ENCODE measurements around the gene TP53BP1.
"Not testable (repeated sequence)": the region's sequence is repeated elsewhere in the genome, so short reads cannot be mapped to it uniquely, and the experiment has no call there.

The TP53BP1 gene

DNA sequence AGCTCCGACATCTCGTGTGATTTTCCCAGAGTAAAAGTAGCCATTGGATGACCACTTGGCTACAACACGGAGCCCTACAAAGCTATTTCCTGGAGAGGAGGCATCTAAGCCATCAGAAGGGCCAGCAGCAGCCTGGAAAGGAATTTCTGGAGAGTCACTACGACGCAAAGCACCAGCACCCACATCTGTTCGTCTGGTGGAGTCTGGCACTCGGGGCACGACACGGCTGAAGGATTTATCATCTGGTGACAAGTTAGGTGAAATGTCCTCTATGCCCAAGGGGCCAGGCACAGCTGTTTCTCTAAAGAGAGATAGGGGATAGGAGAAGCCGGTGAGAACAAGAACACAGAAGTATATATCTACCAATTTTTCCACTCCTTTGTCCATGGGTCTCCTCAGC, 72.5 kb downstream of the TP53BP1 start:
- no peak for DNase-seq (ENCODE audit: low read depth)

DNA sequence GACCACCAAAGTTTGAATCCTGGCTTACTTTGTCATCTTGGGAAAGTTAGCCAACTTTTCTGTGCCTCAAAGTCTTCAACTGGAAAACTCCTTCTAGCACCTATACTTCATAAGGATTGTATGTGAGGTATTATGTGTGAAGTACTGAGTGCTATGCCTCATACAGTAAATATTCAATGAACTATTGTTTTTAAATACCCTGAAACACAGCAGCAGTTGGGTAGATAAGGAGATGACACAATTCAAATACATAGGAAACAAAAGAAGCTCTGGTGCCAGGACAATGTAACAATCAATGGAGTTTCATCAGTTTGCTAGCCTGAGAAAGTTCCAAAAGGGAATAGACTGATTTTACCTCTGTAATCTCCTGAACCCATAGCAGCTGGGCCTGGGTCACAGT, 78.8 kb downstream of the TP53BP1 start:
- DNase-seq (ENCODE audit: low read depth), result no peak

DNA sequence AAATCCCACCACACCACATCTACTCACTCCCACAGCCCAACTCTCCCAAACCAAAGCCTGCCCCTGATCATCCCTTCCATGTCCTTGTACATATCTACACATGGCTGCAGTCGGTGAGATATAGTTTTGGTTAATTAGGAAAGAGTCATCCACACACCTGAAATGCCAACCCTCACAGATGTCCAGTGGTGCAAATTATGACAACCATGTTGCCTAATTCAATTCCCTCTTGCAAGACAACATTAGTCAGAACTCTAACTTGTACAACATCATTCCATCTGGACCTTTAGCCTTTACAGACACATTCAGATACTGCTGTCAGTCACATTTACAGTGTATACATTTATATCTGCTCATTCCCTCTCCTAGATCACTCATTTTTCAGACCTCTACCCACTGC, 80.9 kb downstream of the TP53BP1 start:
- DNase-seq (ENCODE audit: low read depth), result no peak

DNA sequence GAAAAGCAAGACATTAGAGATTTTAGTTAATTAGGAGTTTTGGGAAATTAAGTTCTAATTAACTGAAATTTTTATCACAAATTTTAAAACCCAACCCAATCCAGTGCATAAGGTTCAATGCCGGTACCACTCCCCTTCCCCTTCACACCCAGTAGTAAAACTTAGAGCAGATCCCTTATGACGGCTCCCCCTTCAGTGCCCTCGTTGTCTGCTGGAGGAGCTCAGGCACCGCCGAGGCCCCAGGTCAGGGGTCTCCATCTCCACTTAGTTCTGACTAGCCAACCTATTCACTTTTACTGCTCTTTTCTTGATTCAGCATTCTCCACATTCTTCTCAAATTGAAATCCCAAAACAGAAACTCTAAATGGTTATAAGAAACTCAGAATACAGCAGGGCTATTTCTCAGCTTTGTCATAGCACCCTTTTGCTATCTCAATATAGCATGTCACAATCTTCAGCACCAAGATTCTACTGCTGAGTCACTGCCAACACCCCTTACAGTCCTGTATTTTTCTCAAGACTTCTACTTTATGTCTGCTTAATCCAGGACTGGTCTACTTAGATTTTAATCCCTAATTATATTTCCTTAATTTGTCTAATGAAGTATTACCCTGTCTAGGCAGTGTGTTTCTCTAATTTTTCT, 82.3 kb downstream of the TP53BP1 start:
- no peak for DNase-seq (ENCODE audit: low read depth)

DNA sequence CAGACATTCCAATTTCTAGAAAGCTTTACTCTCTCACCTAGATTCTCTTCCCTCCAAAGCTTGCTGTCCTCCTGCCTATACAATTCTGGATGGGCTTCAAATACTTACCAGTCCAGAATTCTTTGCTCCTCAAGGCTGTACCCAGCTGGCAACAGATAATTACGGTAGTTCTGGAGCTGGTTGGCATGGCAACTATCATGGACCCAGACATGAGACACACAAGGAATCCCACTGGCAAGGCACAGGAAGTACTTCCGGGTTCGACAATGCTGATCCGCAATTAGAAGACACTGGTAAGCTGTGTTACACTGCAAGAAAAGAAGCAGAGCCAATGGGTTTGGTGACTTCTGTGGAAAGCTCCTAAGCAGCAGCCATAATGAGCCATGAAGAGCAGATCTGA, 84.2 kb downstream of the TP53BP1 start:
- DNase-seq (ENCODE audit: low read depth), result no peak

DNA sequence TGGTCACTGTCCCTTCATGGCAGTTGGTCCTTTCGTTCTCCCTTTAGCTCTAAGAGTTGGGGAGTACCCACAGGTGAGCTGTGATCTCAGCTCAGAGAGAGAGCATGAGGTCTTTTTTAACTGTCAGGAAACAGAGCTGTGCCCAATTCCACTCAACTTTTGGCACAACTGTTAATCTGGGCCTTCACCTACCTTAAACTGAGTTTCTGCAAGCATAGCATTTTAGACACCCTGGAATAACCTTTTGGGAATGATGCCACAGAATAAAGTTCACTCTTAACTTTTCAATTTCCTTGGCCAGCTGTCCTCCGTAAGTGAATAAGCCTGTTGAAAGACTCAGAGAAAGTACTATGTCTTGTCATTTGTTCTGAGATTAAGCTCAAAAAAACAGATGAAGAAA, 86.1 kb downstream of the TP53BP1 start:
- DNase-seq (ENCODE audit: low read depth), result no peak

DNA sequence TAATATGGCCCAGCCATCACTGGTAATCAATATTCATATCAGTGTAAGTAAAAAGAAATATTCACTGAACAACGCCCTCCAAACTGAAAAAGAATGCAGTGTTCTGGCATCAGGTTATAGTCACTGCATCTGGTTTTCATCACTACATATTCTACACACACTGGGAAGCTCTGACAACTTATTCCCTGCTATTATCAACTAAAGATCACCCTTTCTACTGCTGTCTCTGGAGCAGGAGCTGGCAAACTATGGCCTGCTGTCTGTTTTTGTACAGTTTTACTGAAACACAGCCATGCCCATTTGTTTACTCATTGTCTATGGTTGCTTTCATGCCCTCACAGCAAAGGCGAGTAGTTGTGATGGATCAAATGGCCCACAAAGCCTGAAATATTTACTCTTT, 86.8 kb downstream of the TP53BP1 start:
- DNase-seq (ENCODE audit: low read depth), result no peak

DNA sequence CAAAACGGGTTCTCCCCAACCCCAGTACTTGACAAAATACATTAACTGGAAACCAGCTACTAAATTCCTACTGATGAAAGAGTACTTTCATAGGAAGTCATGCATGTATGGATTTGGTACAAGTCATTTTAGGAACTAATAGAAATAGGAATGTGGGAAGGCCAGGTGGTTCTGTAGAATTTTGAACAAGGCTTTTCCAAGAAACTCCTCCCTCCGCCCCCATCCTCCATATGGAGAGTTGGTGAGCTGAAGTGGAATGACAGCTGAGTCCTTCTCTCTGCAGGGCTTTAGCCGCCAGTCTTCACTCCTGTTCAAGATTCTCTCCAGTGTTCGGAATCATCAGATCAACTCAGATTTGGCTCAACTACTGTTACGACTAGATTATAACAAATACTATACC, 88.8 kb downstream of the TP53BP1 start:
- DNase-seq (ENCODE audit: low read depth), result no peak

DNA sequence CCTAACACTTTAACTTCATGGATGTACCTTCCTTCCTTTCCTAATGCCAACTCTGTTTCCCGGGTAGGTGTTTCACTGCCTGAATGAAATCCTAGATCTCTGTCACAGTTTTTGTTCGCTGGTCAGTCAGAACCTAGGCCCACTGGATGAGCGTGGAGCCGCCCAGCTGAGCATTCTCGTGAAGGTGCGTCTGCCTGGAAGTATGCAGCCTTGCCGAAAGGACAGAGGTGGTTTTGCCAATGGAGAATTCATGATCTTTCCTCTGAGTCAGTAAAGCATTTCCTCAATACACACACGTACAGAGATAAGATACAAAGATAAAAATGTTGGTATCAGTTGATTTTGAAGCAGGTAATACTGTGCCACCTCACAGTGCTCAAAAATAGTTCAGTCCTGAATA, 89.3 kb downstream of the TP53BP1 start:
- DNase-seq (ENCODE audit: low read depth), result no peak

DNA sequence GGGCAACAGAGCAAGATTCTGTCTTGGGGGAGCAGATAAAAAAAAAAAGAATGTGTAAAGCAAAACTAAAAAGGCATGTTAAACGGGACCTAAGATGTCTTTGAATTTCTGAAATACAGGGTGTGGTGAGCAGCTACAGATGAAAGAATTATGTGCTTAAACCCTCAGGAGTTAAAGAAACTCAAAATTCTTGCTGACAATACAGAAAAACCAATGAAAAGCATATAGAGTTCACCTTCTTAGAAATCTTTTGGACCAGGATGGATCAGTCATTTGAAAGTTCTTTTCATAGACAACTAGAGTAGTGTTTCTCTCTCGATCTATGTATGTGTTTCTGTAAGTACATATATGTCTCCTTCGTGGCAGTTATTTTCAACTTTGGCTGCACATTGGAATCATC, 90.7 kb downstream of the TP53BP1 start:
- no peak for DNase-seq (ENCODE audit: low read depth)

DNA sequence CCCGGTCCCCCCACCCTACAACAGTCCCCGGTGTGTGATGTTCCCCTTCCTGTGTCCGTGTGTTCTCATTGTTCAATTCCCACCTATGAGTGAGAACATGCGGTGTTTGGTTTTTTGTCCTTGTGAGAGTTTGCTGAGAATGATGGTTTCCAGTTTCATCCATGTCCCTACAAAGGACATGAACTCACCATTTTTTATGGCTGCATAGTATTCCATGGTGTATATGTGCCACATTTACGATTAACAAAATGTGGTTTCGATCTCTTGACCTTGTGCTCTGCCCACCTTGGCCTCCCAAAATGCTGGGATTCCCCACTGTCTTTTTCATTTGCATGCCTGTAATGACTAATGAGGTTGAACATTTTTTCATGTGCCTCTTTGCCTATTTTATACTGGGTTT, 99.4 kb downstream of the TP53BP1 start:
- DNase-seq (ENCODE audit: low read depth), result not testable (repeated sequence)

DNA sequence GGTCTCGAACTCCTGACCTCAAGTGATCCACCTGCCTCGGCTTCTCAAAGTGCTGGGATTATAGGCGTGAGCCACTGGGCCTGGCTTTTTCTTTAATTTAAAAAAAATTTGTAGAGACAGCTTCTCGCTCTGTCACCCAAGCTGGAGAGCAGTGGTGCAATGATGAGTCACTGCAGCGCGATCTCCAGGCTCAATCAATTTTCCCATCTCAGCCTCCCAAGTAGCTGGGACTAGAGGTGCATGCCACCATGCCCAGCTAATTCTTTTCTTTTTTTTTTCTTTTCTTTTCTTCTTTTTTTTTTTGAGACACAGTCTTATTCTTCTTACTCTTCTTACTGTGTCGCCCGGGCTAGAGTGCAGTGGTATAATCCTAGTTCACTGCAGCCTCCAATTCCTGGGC, 102.2 kb downstream of the TP53BP1 start:
- no peak for DNase-seq (ENCODE audit: low read depth)

DNA sequence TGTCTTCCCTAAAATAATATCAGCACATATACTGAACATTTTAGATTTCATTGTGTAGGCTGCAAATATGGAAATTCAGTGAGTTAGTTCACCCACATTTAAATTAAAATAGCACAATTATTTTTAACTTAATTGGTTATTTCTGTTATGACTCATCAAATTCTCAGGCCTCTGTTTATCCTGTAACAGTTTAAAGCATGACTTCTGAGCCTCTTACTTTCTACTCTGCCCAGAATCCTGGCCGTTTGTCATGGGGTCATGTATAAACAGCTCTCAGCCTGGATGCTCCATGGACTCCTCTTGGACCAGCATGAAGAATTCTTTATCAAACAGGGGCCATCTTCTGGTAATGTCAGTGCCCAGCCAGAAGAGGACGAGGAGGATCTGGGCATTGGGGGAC, 109.9 kb downstream of the TP53BP1 start:
- no peak for DNase-seq (ENCODE audit: low read depth)

DNA sequence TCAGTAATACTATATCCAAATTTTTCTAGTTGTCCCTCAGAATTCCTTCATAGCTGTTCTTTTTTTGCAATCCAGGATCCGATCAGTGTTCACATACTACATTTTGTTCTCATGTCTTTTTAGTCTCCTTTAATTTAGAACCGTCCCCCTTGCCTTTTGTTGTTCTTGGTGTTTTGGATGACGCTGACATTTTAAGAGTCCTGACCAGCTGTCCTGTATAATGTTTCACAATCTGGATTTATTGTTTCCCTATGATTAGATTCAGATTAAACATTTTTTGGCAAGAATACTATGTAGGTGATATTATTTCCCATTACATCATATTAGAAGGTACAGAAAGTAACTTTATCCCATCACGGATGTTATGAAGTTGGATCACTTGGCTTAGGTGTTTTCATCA, 110.6 kb downstream of the TP53BP1 start:
- no peak for DNase-seq (ENCODE audit: low read depth)

DNA sequence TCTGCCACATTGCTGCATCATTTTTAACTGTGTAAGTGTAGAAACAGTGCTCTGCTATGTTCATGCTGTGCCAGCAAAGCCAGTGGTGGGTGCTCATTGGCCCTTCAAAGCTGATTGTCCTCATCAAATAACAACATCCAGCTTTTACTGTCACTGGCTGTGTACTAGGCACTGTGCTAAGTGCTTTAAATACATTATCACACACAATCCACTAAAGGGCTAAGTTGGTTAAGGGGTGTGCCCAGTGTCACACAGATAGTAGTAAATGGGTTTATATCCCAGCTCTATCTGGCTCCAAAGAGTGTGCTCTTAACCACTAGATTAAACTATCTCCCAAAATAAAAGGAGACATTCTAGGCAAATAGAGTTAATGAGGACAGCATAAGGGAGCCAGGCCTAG, 114.4 kb downstream of the TP53BP1 start:
- DNase-seq (ENCODE audit: low read depth), result no peak

DNA sequence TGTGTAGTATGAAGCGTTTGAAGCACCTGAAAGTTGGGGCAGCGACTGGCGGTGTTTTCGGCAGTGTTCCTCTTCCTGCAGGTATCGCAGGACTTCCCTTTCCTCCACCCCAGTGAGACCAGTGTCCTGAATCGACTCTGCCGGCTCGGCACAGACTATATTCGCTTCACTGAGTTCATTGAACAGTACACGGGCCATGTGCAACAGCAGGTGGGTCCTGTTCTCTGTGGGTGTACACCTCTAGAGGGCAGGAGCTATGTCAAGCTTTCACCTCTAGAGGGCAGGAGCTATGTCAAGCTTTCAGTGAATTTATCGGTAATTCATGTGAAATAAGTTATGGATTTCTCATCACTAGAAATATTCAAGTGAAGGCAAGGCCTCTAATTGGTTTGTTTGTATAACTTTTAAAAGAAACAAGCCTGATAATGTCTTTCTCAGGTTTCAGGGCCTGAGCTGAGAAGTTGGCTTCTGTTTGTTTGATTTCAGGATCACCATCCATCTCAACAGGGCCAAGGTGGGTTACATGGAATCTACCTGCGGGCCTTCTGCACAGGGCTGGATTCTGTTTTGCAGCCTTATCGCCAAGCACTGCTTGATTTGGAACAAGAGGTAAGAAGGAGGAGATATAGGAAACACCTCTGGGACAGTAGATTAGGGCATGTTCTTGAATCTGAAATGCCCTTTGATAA, 116.8 kb downstream of the TP53BP1 start:
- no peak for DNase-seq (ENCODE audit: low read depth)

DNA sequence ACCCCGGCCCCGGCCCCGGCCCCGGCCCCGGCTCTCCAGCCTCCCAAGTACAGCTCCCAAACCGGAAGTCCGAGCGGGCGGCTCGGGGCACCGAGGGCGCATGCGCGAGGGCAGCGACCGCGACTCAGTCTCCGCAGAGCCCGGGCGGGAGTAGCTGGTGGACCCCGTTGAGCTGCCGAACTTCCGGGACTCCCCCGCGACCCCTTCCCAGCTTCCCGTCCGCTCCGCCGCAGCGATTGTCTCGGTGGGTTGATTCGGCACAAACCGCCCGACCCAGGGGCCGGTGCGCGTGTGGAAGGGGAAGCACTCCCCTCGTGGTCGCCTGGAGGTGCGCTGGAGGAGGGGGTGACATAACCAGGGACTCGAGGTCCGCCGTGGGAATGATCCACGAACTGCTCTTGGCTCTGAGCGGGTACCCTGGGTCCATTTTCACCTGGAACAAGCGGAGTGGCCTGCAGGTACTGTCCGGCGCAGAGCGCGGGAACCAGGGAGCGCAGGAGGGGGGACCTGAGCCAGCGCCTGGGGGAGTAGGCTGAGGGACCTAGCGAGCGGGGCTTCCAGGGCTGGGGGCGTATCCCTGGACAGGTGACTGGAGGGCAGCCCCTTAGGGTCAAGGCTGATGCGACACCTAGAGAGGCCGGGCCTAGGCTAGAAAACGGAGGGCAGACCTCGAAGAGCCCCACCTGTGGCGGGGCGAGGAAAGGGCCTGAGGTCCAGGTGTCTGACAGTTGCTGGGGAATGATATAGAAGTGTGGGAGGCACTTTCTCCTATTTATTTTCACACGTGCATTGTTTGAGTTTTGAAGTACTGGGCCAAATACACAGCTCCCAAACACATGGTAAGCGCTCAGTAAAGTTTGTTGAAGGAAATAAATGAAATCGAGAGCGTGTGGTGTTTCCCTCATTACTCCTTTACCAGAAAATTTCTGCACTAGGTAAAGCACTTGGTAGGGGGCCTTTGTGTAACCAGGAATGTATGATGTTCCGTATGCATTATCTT, 121.7 kb downstream of the TP53BP1 start, which contains the start of the genes TUBGCP4 and ZSCAN29:
Gene TUBGCP4 (plus strand): TSS at position 127 of the 1,000 bp plus-strand sequence. CDS start 254 bp downstream, at position 381.
Gene ZSCAN29 (minus strand): TSS at position 69 of the 1,000 bp plus-strand sequence. CDS start 1,130 bp downstream, outside the sequence.
- DNase-seq (ENCODE audit: low read depth), result peak; percentile 65

DNA sequence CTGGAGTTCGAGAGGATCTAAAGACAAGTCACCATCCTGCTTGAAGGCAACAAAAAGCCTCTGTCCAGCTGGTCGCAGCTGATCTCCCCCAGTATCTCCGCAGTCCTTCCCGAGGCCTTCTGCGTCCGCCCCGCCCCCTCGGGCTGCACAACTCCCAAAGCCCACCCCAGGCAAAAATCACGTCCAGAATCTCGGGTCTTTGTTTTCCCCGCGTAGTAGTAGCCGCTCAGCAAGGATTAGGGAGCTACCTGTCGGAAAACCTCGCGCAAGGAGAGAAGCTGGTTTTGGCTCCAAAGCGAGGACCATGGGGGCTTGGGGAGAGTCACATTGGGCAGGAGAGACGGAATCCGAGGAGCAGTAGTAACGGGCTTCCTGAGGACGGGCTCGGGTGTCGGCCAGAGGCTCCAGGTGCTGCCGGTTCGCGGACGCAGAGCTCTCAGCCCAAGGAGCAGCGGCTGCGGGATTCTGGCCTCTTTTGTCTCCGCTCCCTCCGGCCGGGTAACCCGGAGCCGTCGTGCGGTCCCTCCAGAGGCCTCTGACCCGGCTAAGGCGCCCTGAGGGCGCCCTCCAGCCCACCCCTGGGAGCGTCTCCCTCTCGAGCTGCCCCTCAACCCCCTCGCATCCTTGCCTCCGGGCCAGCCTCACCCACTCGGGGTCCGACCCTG, 122.5 kb downstream of the TP53BP1 start:
- DNase-seq (ENCODE audit: low read depth), result no peak

DNA sequence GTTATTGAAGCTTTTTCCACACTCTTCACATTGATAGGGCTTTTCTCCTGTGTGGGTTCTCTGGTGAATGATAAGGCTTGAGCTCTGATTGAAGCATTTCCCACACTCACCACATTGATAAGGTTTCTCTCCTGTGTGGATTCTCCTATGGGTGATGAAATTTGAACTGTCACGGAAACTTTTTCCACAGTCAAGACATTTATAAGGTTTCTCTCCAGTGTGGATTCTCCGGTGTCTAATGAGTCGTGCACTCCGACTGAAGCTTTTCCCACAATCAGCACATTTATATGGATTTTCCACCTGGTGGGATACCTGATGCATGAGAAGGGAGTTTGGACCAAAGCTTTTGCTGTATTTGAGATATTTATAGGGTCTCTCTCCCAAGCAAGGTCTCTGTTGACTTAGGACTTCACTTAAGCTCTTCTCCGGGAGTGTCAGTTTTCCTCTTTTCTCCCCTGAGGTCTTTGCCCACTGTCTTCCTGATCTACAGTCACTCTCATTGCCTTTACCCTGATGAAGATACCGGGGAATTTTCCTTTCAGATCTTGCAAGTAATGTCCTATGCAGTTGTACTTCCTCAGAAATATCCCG, 131.5 kb downstream of the TP53BP1 start:
- DNase-seq (ENCODE audit: low read depth), result no peak

DNA sequence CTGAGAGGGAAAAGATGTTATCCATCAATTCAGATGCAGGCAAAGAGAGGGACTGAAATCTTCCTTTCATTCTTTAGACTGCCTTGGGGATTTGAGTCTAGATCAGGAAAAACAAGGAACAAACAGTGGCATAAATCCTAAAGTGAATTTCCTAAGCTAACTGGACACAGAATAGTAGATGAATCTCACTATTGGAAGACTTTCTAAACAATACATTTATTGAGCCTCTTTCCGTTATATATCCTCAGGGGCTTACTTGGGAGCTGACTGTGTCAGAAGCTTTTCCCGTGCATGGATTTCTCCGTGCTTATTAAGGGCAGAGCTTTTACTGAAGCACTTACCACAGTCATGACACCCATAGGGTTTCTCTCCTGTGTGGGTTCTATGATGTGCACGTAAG, 132.1 kb downstream of the TP53BP1 start:
- DNase-seq (ENCODE audit: low read depth), result no peak
